H1 (cell line): ENCODE data around the gene LHFPL3. TPM values are rescaled to one million over a fixed set of nuclear protein-coding genes. Genes with fewer than 3 reads are reported as not detected.

Experiments
- BCL11A ChIP-seq, 2 experiments: IDR thresholded peaks; one replicate each; pipeline ENCODE4 v1.6.1; 2011; ENCODE audit warnings: low read depth in 2 of 2, low read length in 2 of 2, mild to moderate bottlenecking in 2 of 2
- CBX8 ChIP-seq: fragments of 300-800, 300-1000 bp; sonication (generic); IDR thresholded peaks from 2 replicates; pipeline ENCODE4 v1.7.1; 2016; ENCODE audit warnings: low read depth, low read length, borderline replicate concordance
- E2F6 ChIP-seq: IDR thresholded peaks from 2 replicates; pipeline ENCODE4 v1.6.1; 2012; ENCODE audit warnings: inconsistent platforms
- MAFK ChIP-seq: IDR thresholded peaks from 2 replicates; pipeline ENCODE4 v1.6.1; 2012; ENCODE audit warnings: low read depth, mild to moderate bottlenecking, improper control_type of control experiment, low read length
- POLR2AphosphoS5 ChIP-seq: IDR thresholded peaks from 2 replicates; pipeline ENCODE4 v1.6.1; 2011; ENCODE audit warnings: low read depth, low read length
- POU5F1 ChIP-seq: IDR thresholded peaks from 2 replicates; pipeline ENCODE4 v1.6.1; 2011; ENCODE audit warnings: low read depth, mild to moderate bottlenecking, low read length, moderate library complexity
- polyA plus RNA-seq, 7 experiments: library from polyadenylated mRNA; depleted of rRNA in 3 of 7; stranded (reverse) in 5 of 7; unstranded in 2 of 7; fragments of >200 nt in 5 of 7; fragments of 200-250 nt in 2 of 7; gene quantifications; 1 replicate in 5 of 7; 2 replicates in 1 of 7; 4 replicates in 1 of 7; pipeline versions ENCODE4 v1.2.1 to v1.2.3, GENCODE V29; 2011 to 2013; ENCODE audit warnings: missing spikeins in 2 of 7, mixed read lengths in 2 of 7
- total RNA-seq: library from RNA; stranded (reverse); fragmentation: NEBNext Ultra II Directional; extraction: Animal tissue kit (Norgen Biotek cat#: 25700); gene quantifications from 2 replicates; pipeline ENCODE4 v1.2.1, GENCODE V29; 2021

Gene LHFPL3
- total and polyA plus RNA-seq, 2 of the 8 experiments (the other 6 are each of a cell fraction or from before 2014, with no cell fraction given) = 0.24 to 0.50 TPM

DNA sequence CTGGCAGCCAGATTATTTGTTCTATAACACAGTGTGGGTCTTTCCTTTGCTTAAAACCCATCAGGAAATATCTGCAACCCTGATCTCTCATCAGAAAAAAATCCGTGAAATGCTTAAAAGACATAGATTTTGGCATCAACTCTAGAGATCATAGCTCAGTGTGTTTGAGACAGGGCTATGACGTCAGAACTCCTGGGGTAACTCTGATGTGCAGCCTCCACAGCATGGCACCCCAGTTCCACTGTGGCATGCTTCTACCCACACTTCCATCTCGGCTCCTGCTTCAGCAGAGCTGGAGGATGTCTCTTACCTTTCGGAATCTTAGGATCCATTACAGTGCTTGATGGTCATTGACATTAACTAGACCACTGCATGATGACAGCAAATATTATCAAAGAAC, 205.7 kb downstream of the LHFPL3 start (continued):
- TF ChIP-seq CBX8 (no peak), BCL11A (IDR thresholded peaks at IDR 0.05; ENCODE audit: low read depth in 2 of 2, low read length in 2 of 2) (no peak), POLR2AphosphoS5 (no peak), MAFK (no peak), E2F6 (no peak), POU5F1 (no peak)
